Glutamatergic neuron (in vitro differentiated cells): Measurements from ENCODE around the gene ABCA12. TPM values are rescaled to one million over a fixed set of nuclear protein-coding genes. Genes with fewer than 3 reads are reported as not detected.

Experiments
- DNase-seq: peaks from one replicate; pipeline ENCODE4 v3.0.0; 2022
- H3K27ac Mint-ChIP-seq: one replicate; pipeline ENCODE4 v1.8.0; 2020; ENCODE audit warnings: mild to moderate bottlenecking, mixed read lengths, inconsistent platforms; ENCODE audit not compliant: unreplicated experiment
- H3K27me3 Mint-ChIP-seq: one replicate; pipeline ENCODE4 v1.8.0; 2020; ENCODE audit warnings: mild to moderate bottlenecking, moderate library complexity, mixed read lengths, inconsistent platforms; ENCODE audit not compliant: unreplicated experiment
- H3K36me3 Mint-ChIP-seq: one replicate; pipeline ENCODE4 v1.8.0; 2020; ENCODE audit warnings: mild to moderate bottlenecking, mixed read lengths, inconsistent platforms; ENCODE audit not compliant: unreplicated experiment
- H3K4me1 Mint-ChIP-seq: one replicate; pipeline ENCODE4 v1.8.0; 2020; ENCODE audit warnings: mild to moderate bottlenecking, low read depth, mixed read lengths, inconsistent platforms; ENCODE audit not compliant: unreplicated experiment
- H3K4me3 Mint-ChIP-seq: one replicate; pipeline ENCODE4 v1.8.0; 2020; ENCODE audit warnings: mild to moderate bottlenecking, mixed read lengths, inconsistent platforms; ENCODE audit not compliant: unreplicated experiment
- H3K9me3 Mint-ChIP-seq: one replicate; pipeline ENCODE4 v1.8.0; 2020; ENCODE audit warnings: mild to moderate bottlenecking, moderate library complexity, mixed read lengths, inconsistent platforms; ENCODE audit not compliant: unreplicated experiment
- CTCF ChIP-seq: fragments of 200-600 bp; sonication (generic); IDR thresholded peaks from one replicate; pipeline ENCODE4 v1.5.0; 2021; ENCODE audit not compliant: partially characterized antibody, unreplicated experiment
- total RNA-seq: library from RNA; stranded (reverse); fragmentation: NEBNext Ultra II Directional; extraction: Animal tissue kit (Norgen Biotek cat#: 25700); gene quantifications from one replicate; pipeline ENCODE4 v1.2.1, GENCODE V29; 2021; ENCODE audit not compliant: unreplicated experiment

The ABCA12 gene
- total RNA-seq, 1 donor from 2014 or later: 0.37 TPM

DNA sequence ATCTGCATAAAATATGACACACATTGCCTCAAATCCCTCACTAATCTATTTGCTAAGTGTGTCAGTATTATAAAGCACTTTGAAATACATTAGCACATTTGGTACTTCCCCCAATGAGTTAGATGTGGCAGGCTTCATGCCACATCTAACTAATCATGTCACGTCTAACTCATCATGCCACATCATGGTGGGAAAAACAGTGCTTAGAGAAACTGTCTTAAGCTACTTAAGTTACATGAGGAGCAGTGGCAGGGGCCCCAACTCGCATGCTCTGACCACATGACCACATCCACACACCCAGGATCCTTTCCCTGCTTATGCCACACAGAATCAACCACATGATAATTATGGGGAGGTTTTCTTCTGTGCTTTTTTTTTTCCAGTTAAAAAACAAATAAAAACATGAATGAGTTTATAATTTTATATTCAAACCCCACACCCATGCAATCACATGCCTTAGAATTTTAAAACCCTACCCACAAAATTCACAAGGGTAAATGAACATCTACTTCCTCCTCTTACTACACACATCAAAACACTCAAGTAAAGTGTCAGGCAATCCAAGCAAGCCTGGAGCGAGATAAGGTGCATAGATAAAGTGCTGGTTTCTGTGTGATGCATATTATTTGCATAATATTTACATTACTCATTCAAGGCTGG, 1.6 kb downstream of the ABCA12 start:
- Mint-ChIP-seq H3K27ac (no peak overlapping the region), H3K36me3 (no peaks in the 10 kb centered on the region), H3K9me3 (no peaks in the 10 kb centered on the region), H3K4me3 (no peak overlapping the region), H3K27me3 (no peaks in the 10 kb centered on the region), H3K4me1 (peaks cover 3% of the 10 kb centered on the region)
- TF ChIP-seq CTCF: no peak
- no peak for DNase-seq

- Mint-ChIP-seq H3K9me3 (no peaks in the 10 kb centered on the region), H3K27me3 (no peaks in the 10 kb centered on the region), H3K27ac (no peak overlapping the region), H3K4me1 (no peaks in the 10 kb centered on the region), H3K36me3 (no peaks in the 10 kb centered on the region), H3K4me3 (no peak overlapping the region)
- no peak for DNase-seq
- TF ChIP-seq CTCF: no peak
These were observed 18.0 kb downstream of the ABCA12 start for GRCh38 chr2:215120401-215120800.

DNA sequence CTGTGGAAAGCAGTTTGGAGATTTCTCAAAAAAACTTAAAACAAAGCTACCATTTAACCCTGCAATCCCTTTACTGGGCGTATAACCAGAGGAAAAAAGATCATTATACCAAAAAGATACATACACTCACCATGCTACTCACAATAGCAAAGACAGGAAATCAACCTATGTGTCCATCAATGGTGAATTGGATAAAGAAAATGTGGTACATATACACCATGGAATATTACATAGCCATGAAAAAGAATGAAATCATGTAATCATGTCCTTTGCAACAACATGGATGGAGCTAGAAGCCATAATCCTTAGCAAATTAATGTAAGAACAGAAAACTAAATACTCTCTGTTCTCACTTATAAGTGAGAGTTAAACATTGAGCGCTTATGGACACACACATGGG, 18.6 kb downstream of the ABCA12 start:
- Mint-ChIP-seq H3K9me3 (no peaks in the 10 kb centered on the region), H3K36me3 (no peaks in the 10 kb centered on the region), H3K27me3 (no peaks in the 10 kb centered on the region), H3K4me3 (no peak overlapping the region), H3K4me1 (no peaks in the 10 kb centered on the region), H3K27ac (no peak overlapping the region)
- DNase-seq: no peak
- TF ChIP-seq CTCF: no peak

DNA sequence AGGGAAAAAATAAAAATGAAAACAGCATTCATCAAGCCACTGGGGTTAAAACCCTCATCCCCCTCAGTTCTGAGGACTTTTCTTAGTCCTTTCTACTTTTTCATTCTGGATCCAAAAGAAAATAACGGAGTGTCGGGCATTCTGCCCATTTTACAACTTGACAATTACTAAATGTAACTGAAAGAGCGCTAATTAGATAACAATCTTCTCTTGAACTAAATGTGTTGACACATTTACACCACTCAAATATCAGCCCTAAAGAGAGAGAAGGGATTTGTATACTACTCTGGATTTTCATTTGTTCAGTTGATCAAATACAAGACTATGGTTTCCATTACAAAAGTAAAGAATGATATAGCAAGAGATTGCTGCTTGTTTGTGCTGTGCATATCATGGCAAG, 27.5 kb downstream of the ABCA12 start:
- H3K9me3 Mint-ChIP-seq: no peaks in the 10 kb centered on the region
- H3K4me3 Mint-ChIP-seq: no peak overlapping the region
- DNase-seq: no peak
- no peaks in the 10 kb centered on the region for H3K4me1 Mint-ChIP-seq
- peaks cover 2% of the 10 kb centered on the region for H3K27me3 Mint-ChIP-seq
- TF ChIP-seq CTCF: no peak
- no peak overlapping the region for H3K27ac Mint-ChIP-seq
- no peaks in the 10 kb centered on the region for H3K36me3 Mint-ChIP-seq

DNA sequence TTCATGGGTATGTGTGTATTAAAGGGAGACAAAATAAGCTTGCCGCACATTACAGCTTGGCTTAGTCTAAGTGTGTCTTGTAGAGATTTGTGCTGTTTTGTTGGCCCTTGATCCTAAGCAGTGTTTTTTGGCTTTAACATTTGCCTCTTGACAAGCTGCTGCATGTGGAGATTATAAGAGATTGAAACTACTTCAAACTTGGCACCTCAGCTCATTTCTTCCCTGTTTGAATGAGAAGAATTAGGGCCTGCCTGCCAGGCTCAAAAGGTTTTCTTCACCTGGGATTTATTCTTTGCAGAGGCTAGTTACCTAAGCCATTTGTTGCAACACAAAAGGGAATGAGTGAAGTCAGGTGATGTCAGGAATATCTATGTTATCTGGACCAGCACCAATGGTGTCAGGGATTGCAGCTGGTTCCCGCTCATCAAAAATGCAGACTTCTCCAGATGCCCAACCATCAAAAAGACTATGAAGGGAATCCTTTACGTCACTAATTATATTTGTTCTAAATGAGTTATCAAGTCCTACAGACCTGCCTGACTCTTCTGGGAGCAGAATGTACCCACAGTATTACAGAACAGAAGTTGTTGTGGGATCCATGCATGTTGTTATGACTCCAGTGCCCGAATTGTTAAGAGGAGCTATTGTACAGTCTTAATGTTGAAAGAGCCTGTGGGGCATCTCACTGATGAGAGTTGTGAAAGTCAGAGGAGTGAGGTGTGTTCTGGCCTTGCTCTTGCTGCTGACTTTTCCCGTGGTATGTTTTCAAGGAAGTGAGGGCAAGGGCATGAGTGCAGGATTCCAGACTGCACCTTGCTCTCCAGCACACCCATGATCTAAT, 31.0 kb downstream of the ABCA12 start:
- H3K4me1 Mint-ChIP-seq: no peaks in the 10 kb centered on the region

More for the DNA sequence above, 31.0 kb downstream of the ABCA12 start:
- no peaks in the 10 kb centered on the region for H3K36me3 Mint-ChIP-seq
- H3K27me3 Mint-ChIP-seq: peaks cover 2% of the 10 kb centered on the region
- no peaks in the 10 kb centered on the region for H3K9me3 Mint-ChIP-seq
- no peak overlapping the region for H3K4me3 Mint-ChIP-seq
- no peak for TF ChIP-seq CTCF
- DNase-seq: no peak
- H3K27ac Mint-ChIP-seq: no peak overlapping the region
